H9 (cell line): ENCODE results near the gene LIM2. TPM values are rescaled to one million over a fixed set of nuclear protein-coding genes. Genes with fewer than 3 reads are reported as not detected.
A peak's percentile ranks its signal among the peaks of the same experiment; 100 is the strongest.

Source experiments
- DNase-seq: peaks from one replicate; pipeline ENCODE4 v3.0.0-alpha.2; 2017
- H2AFZ ChIP-seq: one replicate; pipeline ENCODE4 v1.6.1; 2013; ENCODE audit warnings: mild to moderate bottlenecking, low read length, control low read depth, moderate library complexity
- H2AK5ac ChIP-seq: 2 replicates; pipeline ENCODE4 v1.6.1; 2013; ENCODE audit warnings: low read length, control low read depth, mixed read lengths; ENCODE audit not compliant: insufficient read length
- H2BK120ac ChIP-seq: one replicate; pipeline ENCODE4 v1.6.1; 2013; ENCODE audit warnings: low read depth, mild to moderate bottlenecking, low read length, control low read depth, inconsistent platforms; ENCODE audit not compliant: poor library complexity, severe bottlenecking
- H2BK12ac ChIP-seq: 2 replicates; pipeline ENCODE4 v1.6.1; 2013; ENCODE audit warnings: low read length, control low read depth, mixed read lengths, low read depth; ENCODE audit not compliant: insufficient read length
- H2BK15ac ChIP-seq: 2 replicates; pipeline ENCODE4 v1.6.1; 2013; ENCODE audit warnings: low read depth, low read length, control low read depth
- H2BK20ac ChIP-seq: one replicate; pipeline ENCODE4 v1.6.1; 2013; ENCODE audit warnings: low read depth, mild to moderate bottlenecking, low read length, control low read depth, inconsistent platforms; ENCODE audit not compliant: poor library complexity, severe bottlenecking
- H2BK5ac ChIP-seq: 2 replicates; pipeline ENCODE4 v1.6.1; 2013; ENCODE audit warnings: low read length, control low read depth, mixed read lengths; ENCODE audit not compliant: insufficient read length
- H3K14ac ChIP-seq: 2 replicates; pipeline ENCODE4 v1.6.1; 2013; ENCODE audit warnings: low read length, control low read depth; ENCODE audit not compliant: insufficient read depth
- H3K18ac ChIP-seq: 2 replicates; pipeline ENCODE4 v1.6.1; 2013; ENCODE audit warnings: low read depth, mild to moderate bottlenecking, mixed read lengths, low read length, control low read depth; ENCODE audit not compliant: insufficient read length
- H3K23ac ChIP-seq: 2 replicates; pipeline ENCODE4 v1.6.1; 2013; ENCODE audit warnings: low read length, control low read depth, mixed read lengths, low read depth; ENCODE audit not compliant: insufficient read length
- H3K23me2 ChIP-seq: 2 replicates; pipeline ENCODE4 v1.6.1; 2013; ENCODE audit warnings: low read depth, mild to moderate bottlenecking, mixed read lengths, low read length, control low read depth; ENCODE audit not compliant: insufficient read length, poor library complexity, severe bottlenecking
- H3K27ac ChIP-seq: 2 replicates; pipeline ENCODE4 v1.5.1; 2013; ENCODE audit warnings: low read length, control low read depth, mixed read lengths, low read depth; ENCODE audit not compliant: insufficient read length
- H3K27me3 ChIP-seq: 2 replicates; pipeline ENCODE4 v1.6.1; 2013; ENCODE audit warnings: low read length, control low read depth, inconsistent platforms; ENCODE audit not compliant: insufficient read depth
- H3K4ac ChIP-seq: 2 replicates; pipeline ENCODE4 v1.6.1; 2013; ENCODE audit warnings: low read depth, mild to moderate bottlenecking, control low read depth, inconsistent platforms, low read length, moderate library complexity
- H3K4me1 ChIP-seq: 2 replicates; pipeline ENCODE4 v1.6.1; 2013; ENCODE audit warnings: low read length, control low read depth, inconsistent platforms; ENCODE audit not compliant: insufficient read depth
- H3K4me2 ChIP-seq: 2 replicates; pipeline ENCODE4 v1.6.1; 2013; ENCODE audit warnings: low read length, control low read depth, mixed read lengths; ENCODE audit not compliant: insufficient read length, insufficient read depth
- H3K56ac ChIP-seq: 2 replicates; pipeline ENCODE4 v1.6.1; 2013; ENCODE audit warnings: low read depth, mild to moderate bottlenecking, mixed read lengths, low read length, control low read depth; ENCODE audit not compliant: insufficient read length
- H3K79me1 ChIP-seq: 2 replicates; pipeline ENCODE4 v1.6.1; 2013; ENCODE audit warnings: low read depth, mild to moderate bottlenecking, moderate library complexity, low read length, control low read depth, inconsistent platforms; ENCODE audit not compliant: insufficient read depth, poor library complexity, severe bottlenecking
- H3K79me2 ChIP-seq: 2 replicates; pipeline ENCODE4 v1.6.1; 2013; ENCODE audit warnings: low read length, control low read depth, inconsistent platforms; ENCODE audit not compliant: insufficient read depth
- H3K9ac ChIP-seq: 2 replicates; pipeline ENCODE4 v1.6.1; 2013; ENCODE audit warnings: low read length, control low read depth, mixed read lengths; ENCODE audit not compliant: insufficient read length; ENCODE audit errors: extremely low read depth
- H3K9me3 ChIP-seq: one replicate; pipeline ENCODE4 v1.6.1; 2013; ENCODE audit warnings: low read depth, low read length, inconsistent platforms; ENCODE audit not compliant: control insufficient read depth
- H3T11ph ChIP-seq: one replicate; pipeline ENCODE4 v1.6.1; 2013; ENCODE audit warnings: mild to moderate bottlenecking, low read length, control low read depth, inconsistent platforms
- H4K20me1 ChIP-seq: one replicate; pipeline ENCODE4 v1.6.1; 2013; ENCODE audit not compliant: control insufficient read depth, insufficient read length, insufficient read depth
- H4K5ac ChIP-seq: 2 replicates; pipeline ENCODE4 v1.6.1; 2013; ENCODE audit warnings: low read depth, mild to moderate bottlenecking, mixed read lengths, low read length, control low read depth; ENCODE audit not compliant: insufficient read length
- H4K8ac ChIP-seq: replicated peaks from 2 replicates; pipeline ENCODE4 v1.6.1; 2013; ENCODE audit warnings: low read length, control low read depth, mixed read lengths, low read depth; ENCODE audit not compliant: insufficient read length
- H4K91ac ChIP-seq: 2 replicates; pipeline ENCODE4 v1.6.1; 2013; ENCODE audit warnings: low read depth, mild to moderate bottlenecking, moderate library complexity, mixed read lengths, low read length, control low read depth; ENCODE audit not compliant: insufficient read length
- H3K27ac Mint-ChIP-seq, 3 experiments: 2 replicates in 2 of 3; 3 replicates in 1 of 3; pipeline ENCODE4 v1.8.0; 2020 to 2021; ENCODE audit warnings: mixed read lengths in 3 of 3, mild to moderate bottlenecking in 1 of 3, moderate library complexity in 1 of 3
- H3K27me3 Mint-ChIP-seq: 2 replicates; pipeline ENCODE4 v1.8.0; 2021; ENCODE audit warnings: low read depth, mild to moderate bottlenecking, moderate library complexity, mixed read lengths
- H3K36me3 Mint-ChIP-seq, 3 experiments: 2 replicates in 2 of 3; 3 replicates in 1 of 3; pipeline ENCODE4 v1.8.0; 2020 to 2021; ENCODE audit warnings: low read depth in 3 of 3, mixed read lengths in 3 of 3; ENCODE audit not compliant: insufficient read depth in 1 of 3
- H3K4me1 Mint-ChIP-seq, 2 experiments: 2 replicates each; pipeline ENCODE4 v1.8.0; 2020; ENCODE audit warnings: mixed read lengths in 2 of 2
- H3K4me3 Mint-ChIP-seq, 2 experiments: 2 replicates in 1 of 2; 3 replicates in 1 of 2; pipeline ENCODE4 v1.8.0; 2020 to 2021; ENCODE audit warnings: mild to moderate bottlenecking in 2 of 2, mixed read lengths in 2 of 2, moderate library complexity in 1 of 2
- H3K9me3 Mint-ChIP-seq, 2 experiments: 2 replicates in 1 of 2; 3 replicates in 1 of 2; pipeline ENCODE4 v1.8.0; 2020; ENCODE audit warnings: mild to moderate bottlenecking in 2 of 2, mixed read lengths in 2 of 2, moderate library complexity in 1 of 2
- WGBS: extraction: QIAGEN DNeasy Blood & Tissue Kit; methylation state at CpG from one replicate; pipeline ENCODE4 v1.1.7; 2013; ENCODE audit warnings: missing lambda C conversion rate, low lambda C conversion rate, mixed read lengths; ENCODE audit not compliant: insufficient read length; ENCODE audit errors: extremely low coverage; 5-methylcytosine and 5-hydroxymethylcytosine counted together
- total RNA-seq: library from RNA; stranded (reverse); gene quantifications from 2 replicates; pipeline ENCODE4 v1.2.1, GENCODE V29; 2021
- TF ChIP-seq, protein P1 (sequence below): fragments of 200-600 bp; sonication (generic); conservative IDR thresholded peaks from 3 replicates; pipeline ENCODE4 v1.8.0; 2021; ENCODE audit warnings: antibody characterized with exemption, mild to moderate bottlenecking

The LIM2 gene
- total RNA-seq, 1 experiment from 2014 or later: not detected

DNA sequence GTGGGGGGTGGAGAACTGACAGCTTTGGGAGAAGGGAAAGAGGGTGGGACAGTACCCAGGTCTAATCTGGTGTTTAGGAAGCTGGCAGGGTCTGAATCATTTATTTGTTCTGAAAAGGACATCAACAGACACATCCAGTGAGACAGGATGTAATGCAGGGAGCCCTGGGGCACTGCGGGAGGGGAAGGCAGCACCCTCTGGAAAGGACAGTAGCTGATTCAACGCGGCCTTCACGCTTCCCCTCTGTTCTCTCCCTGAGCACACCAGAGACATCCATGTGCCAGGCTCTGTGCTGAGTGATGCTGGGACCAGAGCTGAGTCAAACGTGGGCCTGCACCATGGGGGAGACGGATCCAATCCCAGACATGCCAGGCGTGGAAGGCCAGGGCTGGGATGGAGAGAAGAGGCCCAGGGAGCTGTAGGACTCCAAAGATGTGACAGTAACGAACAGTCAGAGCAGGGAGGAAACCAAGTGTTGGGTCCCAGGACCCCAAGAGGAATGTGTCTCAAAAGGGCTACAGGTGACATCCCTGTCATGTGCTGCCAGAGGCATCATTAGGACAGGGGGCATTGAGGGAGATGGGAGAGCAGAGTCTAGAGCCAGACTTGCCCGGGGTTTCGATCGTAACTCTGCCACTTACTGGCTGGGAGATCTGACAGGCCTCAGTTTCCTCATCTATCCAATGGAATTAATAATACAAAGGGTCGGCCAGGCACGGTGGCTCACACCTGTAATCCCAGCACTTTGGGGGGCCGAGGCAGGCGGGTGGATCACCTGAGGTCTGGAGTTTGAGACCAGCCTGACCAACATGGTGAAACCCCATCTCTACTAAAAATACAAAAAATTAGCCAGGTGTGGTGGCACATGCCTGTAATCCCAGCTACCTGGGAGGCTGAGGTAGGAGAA, 23.3 kb downstream of the LIM2 start:
- Histone ChIP-seq H3K4me1 (no peaks in the 10 kb centered on the region), H3K79me2 (no peaks in the 10 kb centered on the region), H3K4me2 (no peak overlapping the region), H3K14ac (no peak overlapping the region), H2BK120ac (no peak overlapping the region), H3K23me2 (peaks cover 21% of the 10 kb centered on the region), H3K23ac (no peak overlapping the region), H2AFZ (no peak overlapping the region), H3K9ac (no peak overlapping the region), H2BK20ac (no peak overlapping the region), H3K79me1 (no peaks in the 10 kb centered on the region), H3K9me3 (no peaks in the 10 kb centered on the region), H3K18ac (no peak overlapping the region), H2BK12ac (no peak overlapping the region), H4K8ac (no peak overlapping the region), H3K56ac (no peak overlapping the region), H4K5ac (no peak overlapping the region), H4K20me1 (no peaks in the 10 kb centered on the region), H3K4ac (no peak overlapping the region), H3K27ac (no peak overlapping the region), H4K91ac (no peak overlapping the region), H2BK5ac (no peak overlapping the region), H3T11ph (no peak overlapping the region), H2BK15ac (no peak overlapping the region), H3K27me3 (no peaks in the 10 kb centered on the region), H2AK5ac (no peak overlapping the region)
- Mint-ChIP-seq H3K36me3 (no peaks in the 10 kb centered on the region), H3K27me3 (no peaks in the 10 kb centered on the region), H3K27ac (no peak overlapping the region; a peak in 1 of 7 replicates), H3K4me3 (peak overlapping the region; percentile 24 to 61; a peak in 4 of 5 replicates), H3K9me3 (no peaks in the 10 kb centered on the region), H3K4me1 (peaks cover 32 to 34% of the 10 kb centered on the region in 2 experiments)
- no CpG with 5 or more reads among the region's 15 CpGs for WGBS
- TF ChIP-seq, protein P1, sequence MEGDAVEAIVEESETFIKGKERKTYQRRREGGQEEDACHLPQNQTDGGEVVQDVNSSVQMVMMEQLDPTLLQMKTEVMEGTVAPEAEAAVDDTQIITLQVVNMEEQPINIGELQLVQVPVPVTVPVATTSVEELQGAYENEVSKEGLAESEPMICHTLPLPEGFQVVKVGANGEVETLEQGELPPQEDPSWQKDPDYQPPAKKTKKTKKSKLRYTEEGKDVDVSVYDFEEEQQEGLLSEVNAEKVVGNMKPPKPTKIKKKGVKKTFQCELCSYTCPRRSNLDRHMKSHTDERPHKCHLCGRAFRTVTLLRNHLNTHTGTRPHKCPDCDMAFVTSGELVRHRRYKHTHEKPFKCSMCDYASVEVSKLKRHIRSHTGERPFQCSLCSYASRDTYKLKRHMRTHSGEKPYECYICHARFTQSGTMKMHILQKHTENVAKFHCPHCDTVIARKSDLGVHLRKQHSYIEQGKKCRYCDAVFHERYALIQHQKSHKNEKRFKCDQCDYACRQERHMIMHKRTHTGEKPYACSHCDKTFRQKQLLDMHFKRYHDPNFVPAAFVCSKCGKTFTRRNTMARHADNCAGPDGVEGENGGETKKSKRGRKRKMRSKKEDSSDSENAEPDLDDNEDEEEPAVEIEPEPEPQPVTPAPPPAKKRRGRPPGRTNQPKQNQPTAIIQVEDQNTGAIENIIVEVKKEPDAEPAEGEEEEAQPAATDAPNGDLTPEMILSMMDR: no peak
- DNase-seq: no peak
